CD4-positive, alpha-beta T cell treated with Interferon gamma for 1 hour (primary cell): ENCODE results near the gene HSPA12A.
A peak's percentile ranks its signal among the peaks of the same experiment; 100 is the strongest.

Source experiments
- DNase-seq: peaks from one replicate; pipeline ENCODE4 v3.0.0-alpha.2; 2020

Gene HSPA12A

GRCh38 chr10:116742367-116743265 is at the start of gene HSPA12A:
Gene HSPA12A, minus strand, starts transcription at chr10:116742566. Its CDS starts 97 bp downstream, at chr10:116742469.
- DNase-seq, result peak; percentile 37

GRCh38 chr10:116791241-116791640 is 48.9 kb upstream of the HSPA12A start:
- no peak for DNase-seq

GRCh38 chr10:116787893-116788665 is 45.7 kb upstream of the HSPA12A start:
- DNase-seq, result peak; percentile 58

GRCh38 chr10:116787053-116787659 is 44.8 kb upstream of the HSPA12A start:
- no peak for DNase-seq

GRCh38 chr10:116785867-116786266 is 43.5 kb upstream of the HSPA12A start:
- no peak for DNase-seq

GRCh38 chr10:116785282-116785681 is 42.9 kb upstream of the HSPA12A start:
- no peak for DNase-seq

GRCh38 chr10:116784651-116785050 is 42.3 kb upstream of the HSPA12A start:
- no peak for DNase-seq

GRCh38 chr10:116784035-116784434 is 41.7 kb upstream of the HSPA12A start:
- no peak for DNase-seq

GRCh38 chr10:116783011-116783655 is 40.8 kb upstream of the HSPA12A start:
- DNase-seq, result no peak

GRCh38 chr10:116781370-116781884 is 39.1 kb upstream of the HSPA12A start:
- DNase-seq, result no peak

- DNase-seq, result no peak
Observed at GRCh38 chr10:116780691-116781205, 38.4 kb upstream of the HSPA12A start.

GRCh38 chr10:116779076-116779687 is 36.8 kb upstream of the HSPA12A start:
- DNase-seq, result no peak

- no peak for DNase-seq
Observed at GRCh38 chr10:116777006-116777405, 34.6 kb upstream of the HSPA12A start.

GRCh38 chr10:116775488-116776400 is 33.4 kb upstream of the HSPA12A start:
- DNase-seq, result no peak

GRCh38 chr10:116774728-116775151 is 32.4 kb upstream of the HSPA12A start:
- no peak for DNase-seq

GRCh38 chr10:116772909-116773705 is 30.7 kb upstream of the HSPA12A start:
- DNase-seq, result no peak

- no peak for DNase-seq
Observed at GRCh38 chr10:116771959-116772585, 29.7 kb upstream of the HSPA12A start.

- DNase-seq, result no peak
Observed at GRCh38 chr10:116771101-116771958, 29.0 kb upstream of the HSPA12A start.
